CD14-positive monocyte (primary cell): ENCODE measurements around the gene FN1. TPM values are rescaled to one million over a fixed set of nuclear protein-coding genes. Genes with fewer than 3 reads are reported as not detected.

Source experiments
- DNase-seq, 3 donors: peaks; one replicate each; pipeline ENCODE4 v3.0.0-alpha.2; 2011 to 2022
- H2AFZ ChIP-seq: 2 replicates; pipeline ENCODE4 v1.6.0; 2012; ENCODE audit warnings: mild to moderate bottlenecking, low read depth, low read length, inconsistent platforms; ENCODE audit not compliant: insufficient read depth, poor library complexity, severe bottlenecking
- H3K27ac ChIP-seq, 2 donors: 1 replicate in 1 of 2; 2 replicates in 1 of 2; pipeline ENCODE4 v1.5.1; 2012 to 2013; ENCODE audit warnings: low read length in 2 of 2, control low read depth in 1 of 2, inconsistent platforms in 1 of 2, low read depth in 1 of 2, mild to moderate bottlenecking in 1 of 2
- H3K27me3 ChIP-seq, 2 donors: one replicate each; pipeline versions ENCODE4 v1.6.0 to v1.6.1; 2011 to 2013; ENCODE audit warnings: low read length in 2 of 2; ENCODE audit not compliant: control insufficient read depth in 2 of 2, insufficient read depth in 2 of 2
- H3K36me3 ChIP-seq, 2 donors: replicated peaks in 1 of 2; 1 replicate in 1 of 2; 2 replicates in 1 of 2; pipeline versions ENCODE4 v1.5.1 to v1.6.1; 2012 to 2013; ENCODE audit warnings: low read length in 2 of 2, control low read depth in 1 of 2, inconsistent platforms in 1 of 2, mild to moderate bottlenecking in 1 of 2; ENCODE audit not compliant: insufficient read depth in 2 of 2, control insufficient read depth in 1 of 2
- H3K4me1 ChIP-seq, 2 donors: 1 replicate in 1 of 2; 2 replicates in 1 of 2; pipeline versions ENCODE4 v1.5.1 to v1.6.1; 2012 to 2013; ENCODE audit warnings: low read length in 2 of 2, control low read depth in 1 of 2, inconsistent platforms in 1 of 2, mild to moderate bottlenecking in 1 of 2, moderate library complexity in 1 of 2; ENCODE audit not compliant: insufficient read depth in 2 of 2, control insufficient read depth in 1 of 2
- H3K4me2 ChIP-seq: replicated peaks from 2 replicates; pipeline ENCODE3; 2012; ENCODE audit warnings: low read length, moderate library complexity, mild to moderate bottlenecking; ENCODE audit not compliant: poor library complexity, severe bottlenecking; ENCODE audit errors: extremely low read depth
- H3K4me3 ChIP-seq, 3 experiments: fragments of 200-600 bp in 1 of 3; sonication (generic) in 1 of 3; replicated peaks in 1 of 3; 1 replicate in 2 of 3; 2 replicates in 1 of 3; pipeline ENCODE4 v1.5.1; 2011 to 2013; ENCODE audit warnings: low read length in 3 of 3, mild to moderate bottlenecking in 3 of 3, control low read depth in 2 of 3, low read depth in 2 of 3, inconsistent platforms in 1 of 3, moderate library complexity in 1 of 3
- H3K79me2 ChIP-seq: 2 replicates; pipeline ENCODE4 v1.6.0; 2012; ENCODE audit warnings: mild to moderate bottlenecking, control low read depth, inconsistent platforms, low read length, moderate library complexity; ENCODE audit not compliant: insufficient read depth
- H3K9ac ChIP-seq: 2 replicates; pipeline ENCODE4 v1.6.0; 2017; ENCODE audit warnings: low read length, mild to moderate bottlenecking; ENCODE audit not compliant: insufficient read depth, poor library complexity, severe bottlenecking
- H3K9me3 ChIP-seq, 2 donors: replicated peaks in 1 of 2; 1 replicate in 1 of 2; 2 replicates in 1 of 2; pipeline versions ENCODE4 v1.5.1 to v1.6.1; 2012 to 2013; ENCODE audit warnings: low read length in 2 of 2, control low read depth in 1 of 2; ENCODE audit not compliant: control insufficient read depth in 1 of 2, insufficient read depth in 1 of 2
- H4K20me1 ChIP-seq: 2 replicates; pipeline ENCODE4 v1.6.0; 2012; ENCODE audit warnings: mild to moderate bottlenecking, low read length, control low read depth, moderate library complexity; ENCODE audit not compliant: insufficient read depth
- H3K27ac Mint-ChIP-seq, 7 donors: one replicate each; pipeline ENCODE4 v1.8.0; 2020; ENCODE audit warnings: mild to moderate bottlenecking in 7 of 7, mixed read lengths in 7 of 7, moderate library complexity in 6 of 7, inconsistent platforms in 2 of 7
- H3K27me3 Mint-ChIP-seq, 3 donors: one replicate each; pipeline ENCODE4 v1.8.0; 2021 to 2022; ENCODE audit warnings: low read depth in 3 of 3, mild to moderate bottlenecking in 3 of 3, mixed read lengths in 3 of 3, moderate library complexity in 3 of 3, inconsistent platforms in 1 of 3
- H3K36me3 Mint-ChIP-seq, 2 donors: one replicate each; pipeline ENCODE4 v1.8.0; 2020; ENCODE audit warnings: mixed read lengths in 2 of 2, inconsistent platforms in 1 of 2, mild to moderate bottlenecking in 1 of 2
- H3K4me1 Mint-ChIP-seq: one replicate; pipeline ENCODE4 v1.8.0; 2020; ENCODE audit warnings: mild to moderate bottlenecking, mixed read lengths
- H3K4me3 Mint-ChIP-seq, 2 donors: one replicate each; pipeline ENCODE4 v1.8.0; 2020; ENCODE audit warnings: mild to moderate bottlenecking in 2 of 2, mixed read lengths in 2 of 2, moderate library complexity in 1 of 2
- H3K9me3 Mint-ChIP-seq, 7 donors: one replicate each; pipeline ENCODE4 v1.8.0; 2020 to 2022; ENCODE audit warnings: mixed read lengths in 7 of 7, mild to moderate bottlenecking in 6 of 7, moderate library complexity in 6 of 7, inconsistent platforms in 2 of 7
- WGBS: methylation state at CpG from one replicate; pipeline ENCODE4 v1.1.5; 2013; ENCODE audit warnings: missing lambda C conversion rate; ENCODE audit not compliant: insufficient coverage; 5-methylcytosine and 5-hydroxymethylcytosine counted together
- intact Hi-C, 2 donors: fragments of 100-400 bp; cut with micrococcal nuclease; formaldehyde crosslinking; loops; one replicate each; pipeline versions ENCODE4 v1.15.0 to v1.15.1; 2023
- polyA plus RNA-seq, 3 donors: library from polyadenylated mRNA; depleted of rRNA in 1 of 3; unstranded in 2 of 3; stranded (reverse) in 1 of 3; fragments of 300-500 nt in 2 of 3; fragments of >200 nt in 1 of 3; fragmentation: Illumina TruSeq in 2 of 3; gene quantifications; 1 replicate in 2 of 3; 2 replicates in 1 of 3; pipeline ENCODE4 v1.2.3, GENCODE V29; 2012 to 2021
- TF ChIP-seq, protein P1 (sequence below): fragments of 200-600 bp; IDR thresholded peaks from one replicate; pipeline ENCODE4 v1.8.0; 2022; ENCODE audit warnings: antibody characterized with exemption, mild to moderate bottlenecking

FN1 gene
- polyA plus RNA-seq, 3 donors, result 0.21 to 0.72 (median 0.23) TPM

DNA sequence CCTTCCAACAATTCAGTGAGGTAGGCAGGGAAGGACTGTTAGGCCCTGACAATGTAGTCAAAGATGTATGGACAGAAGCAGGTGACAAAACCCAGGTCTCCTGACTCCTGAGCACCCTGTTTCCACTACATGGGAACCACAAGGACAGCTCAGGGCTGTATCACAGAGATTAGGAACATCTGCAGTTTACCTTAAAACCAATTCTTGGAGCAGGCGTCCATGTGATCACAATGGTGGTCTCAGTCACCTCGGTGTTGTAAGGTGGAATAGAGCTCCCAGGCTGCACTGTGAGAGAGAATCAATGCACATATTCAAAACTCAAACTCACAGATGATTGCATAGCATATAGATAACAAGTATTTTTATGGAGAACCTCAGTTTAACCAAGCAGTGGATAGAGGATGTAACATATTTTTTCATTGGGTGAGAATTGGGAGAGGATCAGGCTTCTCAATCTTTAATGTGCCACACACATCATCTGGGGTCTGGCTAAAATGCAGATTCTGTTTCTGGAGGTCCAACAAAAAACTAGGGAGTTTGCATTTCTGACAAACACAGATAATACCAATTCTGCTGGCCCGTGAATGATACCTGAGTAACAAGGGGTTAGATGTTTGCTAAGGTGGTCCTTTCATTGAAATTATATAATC, 36.7 kb downstream of the FN1 start:
- no peak overlapping the region for H3K4me3 Mint-ChIP-seq
- no peak overlapping the region for H3K27ac Mint-ChIP-seq
- H3K9me3 ChIP-seq, result no peaks in the 10 kb centered on the region
- intact Hi-C loops, result no loop called here
- no peak overlapping the region for H3K27ac ChIP-seq
- H3K4me1 ChIP-seq, result peaks cover 5 to 9% of the 10 kb centered on the region in 2 donors
- H3K36me3 ChIP-seq, result no peaks in the 10 kb centered on the region
- no peak overlapping the region for H3K4me2 ChIP-seq
- H3K79me2 ChIP-seq, result no peaks in the 10 kb centered on the region
- no peaks in the 10 kb centered on the region for H3K9me3 Mint-ChIP-seq
- H3K36me3 Mint-ChIP-seq, result no peaks in the 10 kb centered on the region
- WGBS, result 100% methylated on average over 1 of the region's 3 CpGs
- no peak overlapping the region for H2AFZ ChIP-seq
- no peak for DNase-seq
- H3K9ac ChIP-seq, result no peak overlapping the region
- no peaks in the 10 kb centered on the region for H4K20me1 ChIP-seq
- peaks cover 7% of the 10 kb centered on the region for H3K4me1 Mint-ChIP-seq
- H3K27me3 Mint-ChIP-seq, result peaks cover 0 to 2% (median 0%) of the 10 kb centered on the region in 3 donors
- no peak overlapping the region for H3K4me3 ChIP-seq
- no peaks in the 10 kb centered on the region for H3K27me3 ChIP-seq
- TF ChIP-seq, protein P1, sequence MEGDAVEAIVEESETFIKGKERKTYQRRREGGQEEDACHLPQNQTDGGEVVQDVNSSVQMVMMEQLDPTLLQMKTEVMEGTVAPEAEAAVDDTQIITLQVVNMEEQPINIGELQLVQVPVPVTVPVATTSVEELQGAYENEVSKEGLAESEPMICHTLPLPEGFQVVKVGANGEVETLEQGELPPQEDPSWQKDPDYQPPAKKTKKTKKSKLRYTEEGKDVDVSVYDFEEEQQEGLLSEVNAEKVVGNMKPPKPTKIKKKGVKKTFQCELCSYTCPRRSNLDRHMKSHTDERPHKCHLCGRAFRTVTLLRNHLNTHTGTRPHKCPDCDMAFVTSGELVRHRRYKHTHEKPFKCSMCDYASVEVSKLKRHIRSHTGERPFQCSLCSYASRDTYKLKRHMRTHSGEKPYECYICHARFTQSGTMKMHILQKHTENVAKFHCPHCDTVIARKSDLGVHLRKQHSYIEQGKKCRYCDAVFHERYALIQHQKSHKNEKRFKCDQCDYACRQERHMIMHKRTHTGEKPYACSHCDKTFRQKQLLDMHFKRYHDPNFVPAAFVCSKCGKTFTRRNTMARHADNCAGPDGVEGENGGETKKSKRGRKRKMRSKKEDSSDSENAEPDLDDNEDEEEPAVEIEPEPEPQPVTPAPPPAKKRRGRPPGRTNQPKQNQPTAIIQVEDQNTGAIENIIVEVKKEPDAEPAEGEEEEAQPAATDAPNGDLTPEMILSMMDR, result no peak

DNA sequence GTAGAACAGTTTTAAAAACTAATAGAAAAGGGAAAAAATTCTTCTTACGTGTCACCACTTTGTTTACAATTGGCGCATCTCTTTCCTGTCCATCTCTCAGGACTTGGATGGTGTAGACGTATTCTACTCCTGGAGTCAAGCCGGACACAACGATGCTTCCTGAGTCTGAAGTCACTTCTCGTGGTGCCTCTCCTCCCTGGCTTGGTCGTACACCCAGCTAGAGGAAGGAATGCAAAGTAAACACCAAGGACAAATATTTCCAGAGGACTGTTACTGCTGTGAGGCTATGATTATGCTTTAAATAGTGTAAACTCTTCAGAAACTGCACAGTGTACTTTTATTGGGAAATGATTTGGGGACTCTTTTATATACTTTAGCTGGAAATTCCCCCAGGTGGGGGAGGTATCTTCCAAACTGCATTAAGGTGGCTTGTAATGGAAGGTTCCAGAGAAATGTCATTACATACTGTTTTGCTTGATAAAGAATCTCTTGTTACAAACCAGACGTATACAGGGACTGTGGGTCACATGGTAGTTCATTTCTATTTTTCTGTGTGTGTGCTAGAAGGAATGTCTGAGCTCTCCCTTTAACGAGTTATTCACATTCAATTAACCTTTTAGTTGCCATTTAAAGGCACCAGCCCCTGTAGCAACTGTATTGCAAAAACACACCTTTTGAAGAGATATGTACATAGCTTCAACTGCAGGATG, 38.1 kb downstream of the FN1 start:
- H3K9me3 Mint-ChIP-seq, result no peaks in the 10 kb centered on the region
- H3K36me3 Mint-ChIP-seq, result no peaks in the 10 kb centered on the region
- H3K9ac ChIP-seq, result no peak overlapping the region
- H3K4me1 ChIP-seq, result peaks cover 5 to 9% of the 10 kb centered on the region in 2 donors
- H3K4me3 ChIP-seq, result no peak overlapping the region
- intact Hi-C loops, result no loop called here
- peaks cover 7% of the 10 kb centered on the region for H3K4me1 Mint-ChIP-seq
- TF ChIP-seq, protein P1, result no peak
- H3K27me3 ChIP-seq, result no peaks in the 10 kb centered on the region
- no peaks in the 10 kb centered on the region for H3K36me3 ChIP-seq
- H3K4me2 ChIP-seq, result no peak overlapping the region
- DNase-seq, result no peak
- no peak overlapping the region for H3K4me3 Mint-ChIP-seq
- no peak overlapping the region for H3K27ac ChIP-seq
- H3K27me3 Mint-ChIP-seq, result peaks cover 0 to 2% (median 0%) of the 10 kb centered on the region in 3 donors
- H3K27ac Mint-ChIP-seq, result no peak overlapping the region
- 100% methylated on average over 3 of the region's 9 CpGs for WGBS
- H4K20me1 ChIP-seq, result no peaks in the 10 kb centered on the region
- no peaks in the 10 kb centered on the region for H3K9me3 ChIP-seq
- no peaks in the 10 kb centered on the region for H3K79me2 ChIP-seq
- H2AFZ ChIP-seq, result no peak overlapping the region
